K562 (cell line): ENCODE data around the gene OR4A16.

Experiments
- CBFA2T3 ChIP-seq: fragments of 450-650 bp; IDR thresholded peaks from 2 replicates; pipeline ENCODE4 v1.6.1; 2017
- EGR1 ChIP-seq: fragments of 450-650 bp; conservative IDR thresholded peaks from 2 replicates; pipeline ENCODE4 v1.6.1; 2017; ENCODE audit warnings: mild to moderate bottlenecking
- FOXM1 ChIP-seq, 2 experiments: fragments of 450-650 bp in 1 of 2; sonication (generic) in 1 of 2; formaldehyde crosslinking in 1 of 2; IDR thresholded peaks; 2 replicates each; pipeline versions ENCODE4 v1.6.1 to v1.9.0; 2017 to 2022; ENCODE audit warnings: low read depth in 2 of 2, mild to moderate bottlenecking in 2 of 2, missing genetic modification reagents in 1 of 2, moderate library complexity in 1 of 2
- MAZ ChIP-seq, 2 experiments: fragments of 450-650 bp in 1 of 2; sonication (generic) in 1 of 2; formaldehyde crosslinking; IDR thresholded peaks in 1 of 2; conservative IDR thresholded peaks in 1 of 2; 2 replicates each; pipeline versions ENCODE4 v1.4.0 to v1.5.0; 2020; ENCODE audit warnings: mild to moderate bottlenecking in 1 of 2, missing genetic modification reagents in 1 of 2
- RAD21 ChIP-seq, 2 experiments: fragments of 250-450 bp in 1 of 2; fragments of 450-650 bp in 1 of 2; sonication (Bioruptor Pico) in 1 of 2; formaldehyde crosslinking in 1 of 2; IDR thresholded peaks in 1 of 2; conservative IDR thresholded peaks in 1 of 2; 2 replicates each; pipeline versions ENCODE4 v1.4.0 to v1.8.0; 2020 to 2022; ENCODE audit warnings: mild to moderate bottlenecking in 2 of 2, moderate library complexity in 1 of 2

DNA sequence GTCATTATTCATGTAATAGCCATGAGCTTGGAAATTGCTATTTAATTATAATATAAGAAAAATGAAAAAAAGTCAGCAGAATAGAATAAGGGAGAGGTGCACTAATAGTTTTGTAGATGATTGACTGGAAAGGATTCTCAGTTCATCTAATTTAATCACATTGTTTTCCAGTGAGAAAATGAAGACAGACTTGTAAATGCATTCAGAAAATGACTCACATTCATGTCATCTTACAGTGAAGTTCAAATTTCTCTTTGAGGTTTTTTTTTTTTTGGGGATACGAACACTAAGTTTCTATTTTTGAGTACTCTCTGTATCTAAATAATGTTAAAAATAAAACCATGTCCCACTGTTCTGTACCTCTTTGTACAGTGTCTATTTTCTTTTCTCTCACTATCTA lies 18.5 kb upstream of the OR4A16 start:
- TF ChIP-seq FOXM1 (IDR thresholded peaks at IDR 0.05; ENCODE audit: low read depth) (no peak), FOXM1 (CRISPR knock-in tag; IDR thresholded peaks at IDR 0.05; ENCODE audit: low read depth) (no peak), MAZ (CRISPR knock-in tag; conservative IDR thresholded peaks at IDR 0.05 in 1 of 2, IDR thresholded peaks at IDR 0.05 in 1 of 2) (no peak), RAD21 (CRISPR knock-in tag; conservative IDR thresholded peaks at IDR 0.05 in 1 of 2, IDR thresholded peaks at IDR 0.05 in 1 of 2) (no peak), EGR1 (no peak), CBFA2T3 (no peak)
